Mucosa of descending colon (tissue), 3 donors: ENCODE measurements around the gene CADPS. TPM values are rescaled to one million over a fixed set of nuclear protein-coding genes. Genes with fewer than 3 reads are reported as not detected.

Experiments used
- ATAC-seq: fragments of 200-7000 bp; cut with Tn5 transposase; one replicate; pipeline ENCODE4 v1.9.1; 2020; ENCODE audit warnings: mild to moderate bottlenecking, moderate library complexity
- DNase-seq, 3 donors: peaks; one replicate each; pipeline ENCODE4 v3.0.0-alpha.2; 2020
- H3K36me3 ChIP-seq: fragments of 200-600 bp; one replicate; pipeline ENCODE4 v1.8.0; 2021; ENCODE audit warnings: low read depth, mild to moderate bottlenecking
- H3K4me1 ChIP-seq: fragments of 200-600 bp; one replicate; pipeline ENCODE4 v1.8.0; 2021; ENCODE audit warnings: low read depth, mild to moderate bottlenecking
- H3K4me3 ChIP-seq: fragments of 200-600 bp; one replicate; pipeline ENCODE4 v1.8.0; 2021; ENCODE audit warnings: mild to moderate bottlenecking
- H3K9me3 ChIP-seq: fragments of 200-600 bp; one replicate; pipeline ENCODE4 v1.8.0; 2021; ENCODE audit warnings: mild to moderate bottlenecking
- intact Hi-C, 2 donors: fragments of 100-400 bp; cut with DNase I in 1 of 2; cut with micrococcal nuclease in 1 of 2; formaldehyde crosslinking; loops; one replicate each; pipeline versions ENCODE4 v1.11.0 to v1.11.1; 2022; cut with DNase I, micrococcal nuclease
- total RNA-seq, 3 donors: library from RNA; stranded (reverse); fragmentation: NEBNext Ultra II Directional in 2 of 3; extraction: Animal tissue kit (Norgen Biotek cat#: 25700) in 2 of 3; gene quantifications; one replicate each; pipeline versions ENCODE4 v1.2.1 to v1.2.4, GENCODE V29; 2021 to 2023
- TF ChIP-seq, protein P1 (sequence below): fragments of 200-600 bp; IDR thresholded peaks from one replicate; pipeline ENCODE4 v1.8.0; 2022; ENCODE audit warnings: antibody characterized with exemption, mild to moderate bottlenecking
- donor health status: DM: no; HTN: no; CAD: no; lungs with moderate emphysema.
- donor health status: DM: no; HTN: no; CAD: no.
- donor health status: DM: no; HTN: yes; CAD: no.

The CADPS gene
- total RNA-seq, 3 donors from 2014 or later = 3.7 to 6.2 (median 6.1) TPM

DNA sequence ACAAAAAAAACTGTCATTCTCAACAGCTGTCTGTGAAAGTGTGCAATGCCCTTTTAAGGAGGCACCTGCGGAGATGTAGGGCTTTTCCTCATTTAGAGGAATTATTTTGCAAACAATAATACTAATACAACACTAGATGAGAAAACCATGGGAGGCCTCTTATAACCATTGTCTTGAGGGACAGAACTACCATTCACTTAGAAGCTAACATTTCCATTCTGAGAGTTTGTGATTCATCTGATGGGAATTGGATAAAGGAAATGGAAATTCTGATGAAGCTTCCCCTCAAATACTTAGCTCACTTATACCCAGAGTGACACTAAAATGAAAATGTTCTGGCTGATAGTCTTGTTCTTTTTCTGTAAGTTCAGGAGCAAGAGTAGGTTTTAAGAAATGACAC lies 147.7 kb downstream of the CADPS start:
- TF ChIP-seq, protein P1, sequence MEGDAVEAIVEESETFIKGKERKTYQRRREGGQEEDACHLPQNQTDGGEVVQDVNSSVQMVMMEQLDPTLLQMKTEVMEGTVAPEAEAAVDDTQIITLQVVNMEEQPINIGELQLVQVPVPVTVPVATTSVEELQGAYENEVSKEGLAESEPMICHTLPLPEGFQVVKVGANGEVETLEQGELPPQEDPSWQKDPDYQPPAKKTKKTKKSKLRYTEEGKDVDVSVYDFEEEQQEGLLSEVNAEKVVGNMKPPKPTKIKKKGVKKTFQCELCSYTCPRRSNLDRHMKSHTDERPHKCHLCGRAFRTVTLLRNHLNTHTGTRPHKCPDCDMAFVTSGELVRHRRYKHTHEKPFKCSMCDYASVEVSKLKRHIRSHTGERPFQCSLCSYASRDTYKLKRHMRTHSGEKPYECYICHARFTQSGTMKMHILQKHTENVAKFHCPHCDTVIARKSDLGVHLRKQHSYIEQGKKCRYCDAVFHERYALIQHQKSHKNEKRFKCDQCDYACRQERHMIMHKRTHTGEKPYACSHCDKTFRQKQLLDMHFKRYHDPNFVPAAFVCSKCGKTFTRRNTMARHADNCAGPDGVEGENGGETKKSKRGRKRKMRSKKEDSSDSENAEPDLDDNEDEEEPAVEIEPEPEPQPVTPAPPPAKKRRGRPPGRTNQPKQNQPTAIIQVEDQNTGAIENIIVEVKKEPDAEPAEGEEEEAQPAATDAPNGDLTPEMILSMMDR = no peak
- DNase-seq (no peak), ATAC-seq (no peak)
- Histone ChIP-seq H3K9me3 (no peaks in the 10 kb centered on the region), H3K36me3 (no peaks in the 10 kb centered on the region), H3K4me1 (no peaks in the 10 kb centered on the region), H3K4me3 (no peak overlapping the region)
- intact Hi-C loops = no loop called here

DNA sequence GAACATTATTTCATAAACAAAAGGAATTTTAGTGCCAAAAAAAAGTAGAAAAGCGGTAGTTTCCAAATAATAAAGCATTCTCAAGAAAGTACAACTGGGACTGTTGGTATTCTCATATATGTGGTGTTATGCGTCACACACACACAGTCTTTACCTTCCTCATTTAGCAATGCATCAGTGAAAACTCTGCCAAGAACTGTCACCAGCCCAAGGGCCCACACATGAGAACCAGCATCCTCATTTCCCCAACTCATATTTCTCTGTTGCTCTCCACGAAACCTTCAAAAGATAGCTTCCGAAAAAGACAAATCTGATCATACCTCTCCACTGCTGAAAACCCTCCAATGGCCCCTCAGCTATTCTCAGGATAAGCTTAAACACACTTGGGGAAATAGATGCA lies 150.7 kb downstream of the CADPS start:
- Histone ChIP-seq H3K4me1 (no peaks in the 10 kb centered on the region), H3K36me3 (no peaks in the 10 kb centered on the region), H3K4me3 (no peak overlapping the region), H3K9me3 (no peaks in the 10 kb centered on the region)
- TF ChIP-seq, protein P1 = no peak
- no peak for ATAC-seq
- intact Hi-C loops = no loop called here
- DNase-seq = no peak

DNA sequence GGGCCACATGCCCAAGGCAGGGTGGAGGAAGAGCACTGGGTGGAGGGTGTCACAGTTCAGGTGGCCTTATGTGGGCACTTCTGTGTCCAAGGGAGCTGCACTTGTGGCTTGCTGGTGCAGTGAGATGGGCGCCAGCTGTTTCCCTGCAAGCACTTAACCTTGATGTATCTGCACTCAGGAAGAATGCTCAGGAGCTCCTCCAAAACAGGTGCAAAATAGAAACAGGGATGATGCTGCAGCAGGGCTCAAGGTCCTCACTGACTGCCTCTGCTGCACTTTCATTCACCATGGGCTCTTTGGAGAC lies 151.3 kb downstream of the CADPS start:
- TF ChIP-seq, protein P1 = no peak
- no peaks in the 10 kb centered on the region for H3K4me1 ChIP-seq
- no peaks in the 10 kb centered on the region for H3K9me3 ChIP-seq
- no peak for DNase-seq
- H3K4me3 ChIP-seq = no peak overlapping the region
- no peak for ATAC-seq
- intact Hi-C loops = no loop called here
- no peaks in the 10 kb centered on the region for H3K36me3 ChIP-seq

DNA sequence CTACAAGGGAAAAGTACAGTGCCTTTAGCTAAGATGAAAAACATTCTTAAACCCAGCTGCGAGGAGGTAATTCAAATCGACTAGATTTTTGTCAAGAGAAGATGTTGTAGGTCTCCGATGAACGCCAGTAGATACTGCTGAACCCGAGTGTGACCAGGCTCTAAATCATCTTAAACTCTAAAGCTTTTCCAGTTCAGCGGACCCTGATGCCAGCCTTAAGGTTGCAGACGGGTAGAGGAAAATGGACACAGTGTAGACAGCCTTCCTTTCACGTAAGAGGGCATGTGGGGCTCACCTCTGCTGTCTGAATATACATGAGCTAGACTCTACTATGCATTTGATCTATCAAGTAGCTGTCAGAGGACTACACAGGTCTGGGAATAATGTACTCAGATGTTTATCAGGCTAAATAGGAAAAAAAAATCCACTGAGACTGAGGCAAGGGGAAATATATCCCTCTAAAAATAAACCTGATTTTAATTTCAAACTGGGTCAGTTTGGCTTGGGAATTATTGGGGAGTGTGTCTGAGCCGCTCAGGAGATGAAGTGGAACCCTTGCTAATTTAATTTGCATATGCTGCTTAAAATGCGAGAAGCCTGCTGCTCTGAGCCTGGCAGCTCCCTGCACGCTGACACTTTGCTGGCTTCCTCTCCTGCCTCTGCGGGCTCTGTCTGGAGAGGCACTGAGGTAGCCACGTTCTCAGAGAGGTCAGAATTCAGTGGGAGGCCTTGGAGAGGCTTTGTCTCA lies 151.9 kb downstream of the CADPS start:
- TF ChIP-seq, protein P1 = no peak
- no peak for ATAC-seq
- H3K9me3 ChIP-seq = no peaks in the 10 kb centered on the region
- H3K4me3 ChIP-seq = no peak overlapping the region
- no peaks in the 10 kb centered on the region for H3K36me3 ChIP-seq
- intact Hi-C loops = no loop called here
- no peak for DNase-seq
- H3K4me1 ChIP-seq = no peaks in the 10 kb centered on the region

DNA sequence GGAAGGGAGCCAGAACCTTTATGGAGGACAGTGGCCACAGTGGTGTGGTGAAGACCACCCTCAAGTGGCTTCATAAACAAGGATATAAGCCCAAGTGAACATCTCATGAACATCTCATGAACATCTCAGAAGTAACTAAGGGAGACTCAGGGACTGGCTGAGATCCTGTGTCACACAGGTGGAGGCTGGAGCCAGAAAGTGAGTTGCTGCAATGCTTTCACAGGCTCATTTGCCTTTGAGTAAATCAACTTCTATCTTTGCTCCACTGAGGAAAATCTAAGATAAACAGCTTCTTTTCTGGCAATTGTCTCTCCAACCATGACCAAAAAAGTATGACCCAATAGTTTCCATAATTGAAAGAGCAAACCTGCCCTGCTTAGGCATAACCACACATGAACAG lies 152.9 kb downstream of the CADPS start:
- Histone ChIP-seq H3K4me1 (no peaks in the 10 kb centered on the region), H3K4me3 (no peak overlapping the region), H3K36me3 (no peaks in the 10 kb centered on the region), H3K9me3 (no peaks in the 10 kb centered on the region)
- intact Hi-C loops = no loop called here
- no peak for DNase-seq
- ATAC-seq = no peak
- TF ChIP-seq, protein P1 = no peak
